ENCODE results near the gene OCSTAMP. TPM values are rescaled to one million over a fixed set of nuclear protein-coding genes. Genes with fewer than 3 reads are reported as not detected.

OCSTAMP gene
- total and polyA plus RNA-seq, 2 donors from 2014 or later = not detected

- DNase-seq (no peak), FAIRE-seq (no peak)
- TF ChIP-seq, protein P1, sequence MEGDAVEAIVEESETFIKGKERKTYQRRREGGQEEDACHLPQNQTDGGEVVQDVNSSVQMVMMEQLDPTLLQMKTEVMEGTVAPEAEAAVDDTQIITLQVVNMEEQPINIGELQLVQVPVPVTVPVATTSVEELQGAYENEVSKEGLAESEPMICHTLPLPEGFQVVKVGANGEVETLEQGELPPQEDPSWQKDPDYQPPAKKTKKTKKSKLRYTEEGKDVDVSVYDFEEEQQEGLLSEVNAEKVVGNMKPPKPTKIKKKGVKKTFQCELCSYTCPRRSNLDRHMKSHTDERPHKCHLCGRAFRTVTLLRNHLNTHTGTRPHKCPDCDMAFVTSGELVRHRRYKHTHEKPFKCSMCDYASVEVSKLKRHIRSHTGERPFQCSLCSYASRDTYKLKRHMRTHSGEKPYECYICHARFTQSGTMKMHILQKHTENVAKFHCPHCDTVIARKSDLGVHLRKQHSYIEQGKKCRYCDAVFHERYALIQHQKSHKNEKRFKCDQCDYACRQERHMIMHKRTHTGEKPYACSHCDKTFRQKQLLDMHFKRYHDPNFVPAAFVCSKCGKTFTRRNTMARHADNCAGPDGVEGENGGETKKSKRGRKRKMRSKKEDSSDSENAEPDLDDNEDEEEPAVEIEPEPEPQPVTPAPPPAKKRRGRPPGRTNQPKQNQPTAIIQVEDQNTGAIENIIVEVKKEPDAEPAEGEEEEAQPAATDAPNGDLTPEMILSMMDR (IDR thresholded peaks at IDR 0.05; ENCODE audit: borderline replicate concordance, extremely low read depth, insufficient read depth) = no peak
- Histone ChIP-seq H3K27ac (ENCODE audit: low read depth in 2 of 2, low read length in 2 of 2) (no peak overlapping the region), H3K4me1 (ENCODE audit: control insufficient read depth in 2 of 3, insufficient read depth in 2 of 3, low read depth in 1 of 3, low read length in 3 of 3) (peaks cover 0 to 6% (median 0%) of the 10 kb centered on the region in 3 donors), H3K9me3 (ENCODE audit: control insufficient read depth in 2 of 3, insufficient read depth in 1 of 3, low read length in 3 of 3) (no peaks in the 10 kb centered on the region), H3K27me3 (ENCODE audit: control insufficient read depth, insufficient read depth, low read length) (no peaks in the 10 kb centered on the region), H3K4me3 (ENCODE audit: low read length in 3 of 3) (no peak overlapping the region), H3K9ac (ENCODE audit: low read length in 3 of 3) (no peak overlapping the region), H3K36me3 (ENCODE audit: control insufficient read depth in 2 of 3, insufficient read depth in 3 of 3, low read length in 3 of 3) (peaks cover 0 to 9% (median 2%) of the 10 kb centered on the region in 3 donors)
- intact Hi-C loops (cut with DNase I) = no loop called here
Measured at GRCh38 chr20:46564241-46564957, 13.9 kb upstream of the OCSTAMP start.

DNA sequence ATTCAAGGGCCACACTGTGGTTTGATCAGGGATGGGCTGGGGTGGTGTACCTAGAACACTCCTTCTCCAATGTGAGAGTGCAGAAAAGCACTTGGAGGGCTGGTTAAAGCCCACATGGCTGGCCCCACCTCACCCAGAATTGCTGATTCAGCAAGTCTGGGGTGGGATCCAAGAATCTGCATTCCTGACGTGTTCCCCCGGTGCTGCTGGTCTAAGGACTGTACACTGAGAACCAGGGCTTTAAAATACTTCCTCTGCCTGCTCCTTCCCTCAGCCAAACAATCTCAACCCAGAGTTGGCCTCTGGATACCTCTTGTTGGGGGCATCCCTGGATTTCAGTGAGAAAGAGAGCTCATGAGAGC lies 13.4 kb upstream of the OCSTAMP start:
- no peak for FAIRE-seq
- Histone ChIP-seq H3K9ac (ENCODE audit: low read length in 3 of 3) (no peak overlapping the region), H3K4me3 (ENCODE audit: low read length in 3 of 3) (no peak overlapping the region), H3K27ac (ENCODE audit: low read depth in 2 of 2, low read length in 2 of 2) (no peak overlapping the region), H3K27me3 (ENCODE audit: control insufficient read depth, insufficient read depth, low read length) (no peaks in the 10 kb centered on the region), H3K4me1 (ENCODE audit: control insufficient read depth in 2 of 3, insufficient read depth in 2 of 3, low read depth in 1 of 3, low read length in 3 of 3) (peaks cover 0 to 6% (median 0%) of the 10 kb centered on the region in 3 donors), H3K9me3 (ENCODE audit: control insufficient read depth in 2 of 3, insufficient read depth in 1 of 3, low read length in 3 of 3) (no peaks in the 10 kb centered on the region), H3K36me3 (ENCODE audit: control insufficient read depth in 2 of 3, insufficient read depth in 3 of 3, low read length in 3 of 3) (peaks cover 0 to 11% (median 2%) of the 10 kb centered on the region in 3 donors)
- intact Hi-C loops (cut with DNase I) = no loop called here
- DNase-seq = no peak
- TF ChIP-seq, protein P1 (IDR thresholded peaks at IDR 0.05; ENCODE audit: borderline replicate concordance, extremely low read depth, insufficient read depth) = no peak

DNA sequence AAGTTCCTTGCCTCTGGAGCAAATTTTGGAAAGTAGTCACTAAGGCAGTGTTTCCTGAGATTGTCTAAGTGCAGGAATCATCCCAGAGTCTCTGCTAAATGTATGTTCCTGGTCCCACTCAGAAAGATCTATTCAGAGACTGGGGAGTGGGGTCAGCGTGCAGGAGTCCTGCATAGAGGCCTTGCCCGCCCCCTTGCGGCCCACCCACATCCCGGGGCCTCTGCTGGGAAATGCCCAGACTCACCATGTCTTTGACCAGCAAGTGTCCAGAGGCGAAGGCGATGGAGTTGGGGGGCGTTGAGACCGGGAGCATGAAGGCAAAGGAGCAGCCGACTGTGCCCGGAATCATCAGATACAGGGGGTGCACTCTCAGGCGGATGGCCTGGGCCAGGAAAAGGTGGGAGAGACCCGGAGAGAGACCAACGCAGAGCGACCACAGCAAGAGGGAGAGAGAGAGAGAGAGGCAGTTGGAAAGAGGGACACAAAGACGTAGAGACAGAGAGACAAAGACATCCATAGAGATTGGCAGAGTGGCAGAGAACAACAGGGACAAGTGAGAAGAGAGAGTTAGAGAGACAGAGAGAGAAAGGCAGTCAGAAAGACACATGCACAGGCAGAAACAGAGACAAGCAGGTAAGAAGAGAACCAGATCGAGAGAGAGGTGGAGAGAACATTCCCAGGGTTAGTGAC lies 12.9 kb upstream of the OCSTAMP start:
- Histone ChIP-seq H3K4me1 (ENCODE audit: control insufficient read depth in 2 of 3, insufficient read depth in 2 of 3, low read depth in 1 of 3, low read length in 3 of 3) (peaks cover 0 to 3% (median 0%) of the 10 kb centered on the region in 3 donors), H3K27me3 (ENCODE audit: control insufficient read depth, insufficient read depth, low read length) (no peaks in the 10 kb centered on the region), H3K36me3 (ENCODE audit: control insufficient read depth in 2 of 3, insufficient read depth in 3 of 3, low read length in 3 of 3) (peaks cover 0 to 11% (median 2%) of the 10 kb centered on the region in 3 donors), H3K9me3 (ENCODE audit: control insufficient read depth in 2 of 3, insufficient read depth in 1 of 3, low read length in 3 of 3) (no peaks in the 10 kb centered on the region), H3K4me3 (ENCODE audit: low read length in 3 of 3) (peak overlapping the region in 1 of 3 donors; percentile 35), H3K9ac (ENCODE audit: low read length in 3 of 3) (no peak overlapping the region), H3K27ac (ENCODE audit: low read depth in 2 of 2, low read length in 2 of 2) (no peak overlapping the region)
- intact Hi-C loops (cut with DNase I) = no loop called here
- DNase-seq (peak in 1 of 5 donors; percentile 17), FAIRE-seq (no peak)
- TF ChIP-seq, protein P1 (IDR thresholded peaks at IDR 0.05; ENCODE audit: borderline replicate concordance, extremely low read depth, insufficient read depth) = no peak

All from kidney (tissue), 14 donors.